Spleen (tissue), 11 donors: ENCODE measurements around the gene SASH1. TPM values are rescaled to one million over a fixed set of nuclear protein-coding genes. Genes with fewer than 3 reads are reported as not detected.
A peak's percentile ranks its signal among the peaks of the same experiment; 100 is the strongest.

Source experiments
- DNase-seq: peaks from one replicate; pipeline ENCODE4 v3.0.0-alpha.2; 2020
- H3K27ac ChIP-seq, 8 donors: fragments of 200-600 bp; sonication (generic) in 7 of 8; 1 replicate in 4 of 8; 2 replicates in 4 of 8; pipeline versions ENCODE4 v1.5.0 to v1.8.0; 2016 to 2021; ENCODE audit warnings: inconsistent platforms in 4 of 8, mild to moderate bottlenecking in 4 of 8, moderate library complexity in 1 of 8
- H3K27me3 ChIP-seq, 7 donors: fragments of 200-600 bp; sonication (generic) in 6 of 7; replicated peaks in 1 of 7; 1 replicate in 4 of 7; 2 replicates in 3 of 7; pipeline versions ENCODE4 v1.5.0 to v1.8.0; 2016 to 2021; ENCODE audit warnings: inconsistent platforms in 3 of 7, mild to moderate bottlenecking in 1 of 7
- H3K36me3 ChIP-seq, 6 donors: fragments of 200-600 bp; sonication (generic) in 5 of 6; 1 replicate in 4 of 6; 2 replicates in 2 of 6; pipeline versions ENCODE4 v1.5.0 to v1.8.0; 2016 to 2021; ENCODE audit warnings: inconsistent platforms in 2 of 6
- H3K4me1 ChIP-seq, 6 donors: fragments of 200-600 bp; sonication (generic) in 5 of 6; 1 replicate in 3 of 6; 2 replicates in 3 of 6; pipeline versions ENCODE4 v1.5.0 to v1.8.0; 2016 to 2021; ENCODE audit warnings: inconsistent platforms in 3 of 6
- H3K4me3 ChIP-seq, 8 donors: fragments of 200-600 bp; sonication (generic) in 7 of 8; 1 replicate in 4 of 8; 2 replicates in 4 of 8; pipeline versions ENCODE4 v1.5.0 to v1.8.0; 2016 to 2021; ENCODE audit warnings: inconsistent platforms in 4 of 8, mild to moderate bottlenecking in 4 of 8, moderate library complexity in 2 of 8
- H3K9me3 ChIP-seq, 8 donors: fragments of 200-600 bp; sonication (generic) in 7 of 8; 1 replicate in 4 of 8; 2 replicates in 4 of 8; pipeline versions ENCODE4 v1.5.0 to v1.8.0; 2016 to 2021; ENCODE audit warnings: inconsistent platforms in 4 of 8
- POLR2A ChIP-seq, 3 donors: fragments of 450-650 bp; IDR thresholded peaks; one replicate each; pipeline ENCODE4 v1.5.1; 2017; ENCODE audit warnings: antibody characterized with exemption in 3 of 3, mild to moderate bottlenecking in 1 of 3
- POLR2AphosphoS5 ChIP-seq, 3 donors: sonication (generic); formaldehyde crosslinking; IDR thresholded peaks; one replicate each; pipeline ENCODE4 v1.5.1; 2017; ENCODE audit warnings: antibody characterized with exemption in 3 of 3
- WGBS, 5 donors: extraction: QIAGEN DNeasy Blood & Tissue Kit in 3 of 5; methylation state at CpG; one replicate each; pipeline versions ENCODE4 v1.1.5 to v1.1.7; 2013 to 2018; 5-methylcytosine and 5-hydroxymethylcytosine counted together
- intact Hi-C: fragments of 100-400 bp; cut with DNase I; formaldehyde crosslinking; loops from one replicate; pipeline ENCODE4 v1.15.0; 2023; ENCODE audit warnings: low total_unique reads
- polyA plus RNA-seq, 3 donors: library from polyadenylated mRNA; stranded (reverse); fragments of 200-250 nt; gene quantifications; one replicate each; pipeline ENCODE4 v1.2.1, GENCODE V29; 2013
- total RNA-seq, 7 donors: library from RNA; depleted of rRNA in 3 of 7; stranded (reverse); fragments of >200 nt in 3 of 7; fragmentation: NEBNext Ultra II Directional in 4 of 7; extraction: Animal tissue kit (Norgen Biotek cat#: 25700) in 4 of 7; gene quantifications; one replicate each; pipeline versions ENCODE4 v1.1.0 to v1.2.1, GENCODE V29; 2016 to 2021
- TF ChIP-seq, protein P1 (sequence below), 11 experiments: fragments of 200-600 bp in 7 of 11; fragments of 450-650 bp in 4 of 11; sonication (generic) in 4 of 11; IDR thresholded peaks in 8 of 11; conservative IDR thresholded peaks in 3 of 11; 1 replicate in 7 of 11; 2 replicates in 4 of 11; pipeline versions ENCODE4 v1.4.0 to v1.8.0; 2016 to 2021; ENCODE audit warnings: antibody characterized with exemption in 11 of 11, inconsistent platforms in 4 of 11, mild to moderate bottlenecking in 1 of 11
- donor health status: healthy with polysubstance abuse.
- donor health status: DM: no; HTN: no; CAD: no; lungs with moderate emphysema.
- donor health status: DM: no; HTN: no; CAD: no.
- donor health status: Bipolar disorder and iron deficiency.
- donor health status: healthy.
- donor health status: DM: no; HTN: no; CAD: no.
- donor health status: DM: yes; HTN: yes; CAD: no.

The SASH1 gene
- total and polyA plus RNA-seq, 10 donors: 3.9 to 103 (median 57.9) TPM

DNA sequence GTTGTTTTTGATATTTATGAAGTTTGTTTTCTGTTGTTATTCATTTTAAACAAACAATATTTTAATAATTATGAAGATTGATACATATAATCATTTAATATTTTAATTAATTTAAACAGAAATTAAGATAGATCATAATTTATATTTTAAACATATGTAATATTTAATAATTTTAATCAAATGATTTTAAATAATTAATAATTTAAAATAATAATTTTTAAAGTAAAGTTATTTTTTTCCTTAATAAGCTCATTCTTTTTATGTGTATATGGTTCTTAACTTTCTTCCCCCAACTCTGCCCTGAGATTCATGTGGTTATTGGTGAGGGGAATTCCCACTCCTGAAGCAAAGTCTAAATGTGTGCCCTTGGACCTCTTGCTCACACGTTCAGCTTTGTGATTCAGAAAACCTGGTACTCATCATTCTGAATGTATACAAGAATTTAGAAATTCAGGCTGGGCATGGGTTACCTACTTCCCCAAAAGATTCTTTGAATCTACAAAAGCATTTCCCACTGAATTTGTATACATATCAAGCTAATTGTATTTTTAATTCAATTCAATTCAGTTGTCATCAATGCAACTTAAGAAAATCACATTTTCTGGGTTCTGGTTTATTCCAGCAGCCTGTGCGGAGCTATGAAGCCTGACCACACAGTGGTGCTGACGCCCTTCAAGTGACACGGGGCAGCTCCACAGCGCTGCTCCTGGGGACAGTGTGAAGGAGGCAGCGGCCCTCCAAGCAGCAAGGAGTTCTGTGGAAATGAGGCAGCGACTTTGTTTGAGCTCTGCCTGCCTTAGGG, 235.2 kb downstream of the SASH1 start:
- H3K27me3 ChIP-seq: no peaks in the 10 kb centered on the region
- no peak overlapping the region for H3K4me3 ChIP-seq
- WGBS, 5 donors: 2 to 9% (median 7%) methylated on average over 7 of the region's 7 CpGs
- H3K36me3 ChIP-seq: no peaks in the 10 kb centered on the region
- no peak overlapping the region for H3K27ac ChIP-seq
- H3K4me1 ChIP-seq: peaks cover 0 to 35% (median 13%) of the 10 kb centered on the region in 6 donors
- peak; percentile 92 for DNase-seq
- peaks cover 0 to 2% (median 0%) of the 10 kb centered on the region in 8 donors for H3K9me3 ChIP-seq
- TF ChIP-seq POLR2A (IDR thresholded peaks at IDR 0.05) (no peak), POLR2AphosphoS5 (IDR thresholded peaks at IDR 0.05) (peak in 2 of 3 donors; percentile 12 to 58)
- TF ChIP-seq, protein P1, sequence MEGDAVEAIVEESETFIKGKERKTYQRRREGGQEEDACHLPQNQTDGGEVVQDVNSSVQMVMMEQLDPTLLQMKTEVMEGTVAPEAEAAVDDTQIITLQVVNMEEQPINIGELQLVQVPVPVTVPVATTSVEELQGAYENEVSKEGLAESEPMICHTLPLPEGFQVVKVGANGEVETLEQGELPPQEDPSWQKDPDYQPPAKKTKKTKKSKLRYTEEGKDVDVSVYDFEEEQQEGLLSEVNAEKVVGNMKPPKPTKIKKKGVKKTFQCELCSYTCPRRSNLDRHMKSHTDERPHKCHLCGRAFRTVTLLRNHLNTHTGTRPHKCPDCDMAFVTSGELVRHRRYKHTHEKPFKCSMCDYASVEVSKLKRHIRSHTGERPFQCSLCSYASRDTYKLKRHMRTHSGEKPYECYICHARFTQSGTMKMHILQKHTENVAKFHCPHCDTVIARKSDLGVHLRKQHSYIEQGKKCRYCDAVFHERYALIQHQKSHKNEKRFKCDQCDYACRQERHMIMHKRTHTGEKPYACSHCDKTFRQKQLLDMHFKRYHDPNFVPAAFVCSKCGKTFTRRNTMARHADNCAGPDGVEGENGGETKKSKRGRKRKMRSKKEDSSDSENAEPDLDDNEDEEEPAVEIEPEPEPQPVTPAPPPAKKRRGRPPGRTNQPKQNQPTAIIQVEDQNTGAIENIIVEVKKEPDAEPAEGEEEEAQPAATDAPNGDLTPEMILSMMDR (IDR thresholded peaks at IDR 0.05 in 8 of 11, conservative IDR thresholded peaks at IDR 0.05 in 3 of 11): peak; percentile 54 to 86 (median 72)
- intact Hi-C loops: loop anchor here (5.0 kb wide), 1 partner anchor 369 kb away; no protein-coding TSS in a partner anchor

- no peak for DNase-seq
- H3K4me1 ChIP-seq: peaks cover 0 to 35% (median 13%) of the 10 kb centered on the region in 6 donors
- no peak for TF ChIP-seq POLR2A (IDR thresholded peaks at IDR 0.05)
- TF ChIP-seq, protein P1 (IDR thresholded peaks at IDR 0.05 in 8 of 11, conservative IDR thresholded peaks at IDR 0.05 in 3 of 11): peak in 2 of 11 experiments; percentile 9
- 62 to 77% (median 71%) methylated on average over 5 of the region's 5 CpGs for WGBS, 5 donors
- H3K9me3 ChIP-seq: peaks cover 0 to 6% (median 0%) of the 10 kb centered on the region in 8 donors
- H3K27me3 ChIP-seq: no peaks in the 10 kb centered on the region
- H3K27ac ChIP-seq: no peak overlapping the region
- no peaks in the 10 kb centered on the region for H3K36me3 ChIP-seq
- no peak overlapping the region for H3K4me3 ChIP-seq
- intact Hi-C loops: loop anchor here (5.0 kb wide), 1 partner anchor 369 kb away; no protein-coding TSS in a partner anchor
Observed at GRCh38 chr6:148578489-148578814, 235.8 kb downstream of the SASH1 start.

- intact Hi-C loops: loop anchor here (5.0 kb wide), 1 partner anchor 368 kb away; no protein-coding TSS in a partner anchor
- Histone ChIP-seq H3K4me3 (no peak overlapping the region), H3K36me3 (no peaks in the 10 kb centered on the region), H3K4me1 (peaks cover 0 to 35% (median 13%) of the 10 kb centered on the region in 6 donors), H3K27me3 (no peaks in the 10 kb centered on the region), H3K27ac (no peak overlapping the region), H3K9me3 (peaks cover 0 to 7% (median 0%) of the 10 kb centered on the region in 8 donors)
- no peak for DNase-seq
- WGBS, 5 donors: 60 to 87% (median 75%) methylated on average over 4 of the region's 4 CpGs
- TF ChIP-seq POLR2AphosphoS5 (IDR thresholded peaks at IDR 0.05) (no peak), POLR2A (IDR thresholded peaks at IDR 0.05) (no peak)
- TF ChIP-seq, protein P1 (IDR thresholded peaks at IDR 0.05 in 8 of 11, conservative IDR thresholded peaks at IDR 0.05 in 3 of 11): no peak
Observed at GRCh38 chr6:148578837-148579565, 236.4 kb downstream of the SASH1 start.

DNA sequence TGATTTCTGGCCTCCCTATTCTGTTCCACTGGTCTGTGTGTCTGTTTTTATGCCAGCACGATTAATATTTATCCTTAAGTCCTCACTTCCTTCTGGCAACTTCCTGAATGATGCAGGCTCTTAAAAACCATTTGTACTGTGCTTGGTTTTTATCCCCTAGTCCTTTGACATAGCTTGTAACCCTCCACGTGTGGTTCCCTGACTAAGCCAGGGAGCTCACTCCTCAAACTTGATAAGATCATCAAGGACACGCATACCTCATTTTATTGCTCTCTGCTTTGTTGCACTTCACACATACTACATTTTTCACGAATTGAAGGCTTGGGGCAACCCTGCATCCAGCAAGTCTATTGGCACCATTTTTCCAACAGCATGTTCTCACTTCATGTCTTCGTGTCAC, 237.8 kb downstream of the SASH1 start:
- Histone ChIP-seq H3K36me3 (no peaks in the 10 kb centered on the region), H3K4me3 (no peak overlapping the region), H3K27ac (peak overlapping the region in 1 of 8 donors; percentile 48), H3K9me3 (peaks cover 0 to 16% (median 7%) of the 10 kb centered on the region in 8 donors), H3K4me1 (peaks cover 0 to 35% (median 13%) of the 10 kb centered on the region in 6 donors), H3K27me3 (no peaks in the 10 kb centered on the region)
- DNase-seq: no peak
- TF ChIP-seq, protein P1 (IDR thresholded peaks at IDR 0.05 in 8 of 11, conservative IDR thresholded peaks at IDR 0.05 in 3 of 11): no peak
- no peak for TF ChIP-seq POLR2A (IDR thresholded peaks at IDR 0.05)
- no peak for TF ChIP-seq POLR2AphosphoS5 (IDR thresholded peaks at IDR 0.05)
- intact Hi-C loops: no loop called here
- WGBS, 5 donors: 42 to 52% (median 47%) methylated on average over 5 of the region's 5 CpGs
